ENCODE measurements around the gene GTF3C6. TPM values are rescaled to one million over a fixed set of nuclear protein-coding genes. Genes with fewer than 3 reads are reported as not detected.

Gene GTF3C6, protein sequence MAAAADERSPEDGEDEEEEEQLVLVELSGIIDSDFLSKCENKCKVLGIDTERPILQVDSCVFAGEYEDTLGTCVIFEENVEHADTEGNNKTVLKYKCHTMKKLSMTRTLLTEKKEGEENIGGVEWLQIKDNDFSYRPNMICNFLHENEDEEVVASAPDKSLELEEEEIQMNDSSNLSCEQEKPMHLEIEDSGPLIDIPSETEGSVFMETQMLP
- total RNA-seq (78.1 TPM), polyA plus RNA-seq (ENCODE audit: insufficient read depth, low read depth, low replicate concordance) (128 TPM)
- long read RNA-seq, donor 1, transcript GTF3C6-201 (6 exons, 952 nt), result major isoform, 61 of 89 reads
- long read RNA-seq, donor 1, partial matches to known transcripts, result 28 of 89 reads
- long read RNA-seq, donor 1, other reads (novel, unspliced or antisense), result 0 of 89 reads
- long read RNA-seq, donor 2, transcript GTF3C6-201 (6 exons, 952 nt), result major isoform, 42 of 94 reads
- long read RNA-seq, donor 2, partial matches to known transcripts, result 52 of 94 reads
- long read RNA-seq, donor 2, other reads (novel, unspliced or antisense), result 0 of 94 reads
- long read RNA-seq, donor 3, transcript GTF3C6-201 (6 exons, 952 nt), result major isoform, 55 of 121 reads
- long read RNA-seq, donor 3, partial matches to known transcripts, result 66 of 121 reads
- long read RNA-seq, donor 3, other reads (novel, unspliced or antisense), result 0 of 121 reads
- long read RNA-seq, donor 4, transcript GTF3C6-201 (6 exons, 952 nt), result major isoform, 25 of 66 reads
- long read RNA-seq, donor 4, partial matches to known transcripts, result 39 of 66 reads
- long read RNA-seq, donor 4, other reads (novel, unspliced or antisense), result 0 of 66 reads
- long read RNA-seq, donor 5, transcript GTF3C6-201 (6 exons, 952 nt), result major isoform, 6 of 11 reads
- long read RNA-seq, donor 5, partial matches to known transcripts, result 5 of 11 reads
- long read RNA-seq, donor 5, other reads (novel, unspliced or antisense), result 0 of 11 reads
- long read RNA-seq, donor 6, transcript GTF3C6-201 (6 exons, 952 nt), result major isoform, 94 of 238 reads
- long read RNA-seq, donor 6, partial matches to known transcripts, result 142 of 238 reads
- long read RNA-seq, donor 6, other reads (novel, unspliced or antisense), result 0 of 238 reads
- long read RNA-seq, donor 7, transcript GTF3C6-201 (6 exons, 952 nt), result major isoform, 46 of 55 reads
- long read RNA-seq, donor 7, partial matches to known transcripts, result 4 of 55 reads
- long read RNA-seq, donor 7, other reads (novel, unspliced or antisense), result 5 of 55 reads
- long read RNA-seq, donor 8, transcript GTF3C6-201 (6 exons, 952 nt), result major isoform, 53 of 84 reads
- long read RNA-seq, donor 8, partial matches to known transcripts, result 31 of 84 reads
- long read RNA-seq, donor 8, other reads (novel, unspliced or antisense), result 0 of 84 reads
- long read RNA-seq, donor 9, transcript GTF3C6-201 (6 exons, 952 nt), result major isoform, 30 of 43 reads
- long read RNA-seq, donor 9, partial matches to known transcripts, result 13 of 43 reads
- long read RNA-seq, donor 9, other reads (novel, unspliced or antisense), result 0 of 43 reads
- long read RNA-seq, donor 10, transcript GTF3C6-201 (6 exons, 952 nt), result major isoform, 46 of 92 reads
- long read RNA-seq, donor 10, partial matches to known transcripts, result 46 of 92 reads
- long read RNA-seq, donor 10, other reads (novel, unspliced or antisense), result 0 of 92 reads

DNA sequence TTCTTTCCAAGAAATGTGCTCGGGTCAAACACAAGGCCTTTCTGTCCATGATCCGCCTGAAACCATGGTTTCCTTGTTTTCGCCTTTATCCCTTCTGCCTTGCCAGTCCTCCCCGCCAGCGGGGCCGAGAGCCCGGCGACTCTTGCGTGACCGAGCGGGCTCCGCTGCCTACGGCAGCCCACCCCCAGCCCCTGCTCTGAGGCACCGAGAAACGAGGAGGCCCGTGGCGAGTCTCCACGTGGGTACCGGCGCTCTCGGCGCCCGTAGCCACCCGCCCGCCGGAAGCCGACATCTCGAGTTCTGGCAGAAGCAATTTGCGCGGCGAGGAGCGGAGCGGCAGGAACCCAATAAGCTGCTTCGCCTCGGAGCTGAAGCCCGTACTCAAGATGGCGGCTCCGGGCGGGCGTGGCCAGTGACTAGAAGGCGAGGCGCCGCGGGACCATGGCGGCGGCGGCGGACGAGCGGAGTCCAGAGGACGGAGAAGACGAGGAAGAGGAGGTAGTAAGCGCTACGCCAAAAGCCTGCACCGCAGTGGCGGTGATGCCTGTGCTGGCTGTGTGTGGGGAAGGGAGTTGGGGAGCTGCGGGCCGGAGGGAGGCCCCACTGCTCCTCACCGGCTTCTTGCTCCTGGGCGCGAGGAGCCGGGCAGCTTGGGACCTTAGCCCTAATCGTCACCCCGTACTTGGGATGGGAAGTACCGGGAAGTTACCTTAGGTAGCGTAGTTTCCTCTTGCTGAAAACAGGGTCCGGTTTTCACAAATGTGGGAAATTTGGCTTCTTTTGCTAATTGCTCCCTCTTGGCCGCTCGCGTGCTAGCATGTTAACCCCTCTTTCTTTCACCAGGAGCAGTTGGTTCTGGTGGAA is at the start of gene GTF3C6:
Gene GTF3C6, plus strand, starts transcription at position 378 of the 864 bp plus-strand sequence. Its CDS starts 64 bp downstream, at position 442.
- peak within 1 kb of the TSS; percentile 91 to 97 (median 94) for H3K4me3 ChIP-seq (ENCODE audit: low read length in 3 of 3)
- TF ChIP-seq, protein P1, sequence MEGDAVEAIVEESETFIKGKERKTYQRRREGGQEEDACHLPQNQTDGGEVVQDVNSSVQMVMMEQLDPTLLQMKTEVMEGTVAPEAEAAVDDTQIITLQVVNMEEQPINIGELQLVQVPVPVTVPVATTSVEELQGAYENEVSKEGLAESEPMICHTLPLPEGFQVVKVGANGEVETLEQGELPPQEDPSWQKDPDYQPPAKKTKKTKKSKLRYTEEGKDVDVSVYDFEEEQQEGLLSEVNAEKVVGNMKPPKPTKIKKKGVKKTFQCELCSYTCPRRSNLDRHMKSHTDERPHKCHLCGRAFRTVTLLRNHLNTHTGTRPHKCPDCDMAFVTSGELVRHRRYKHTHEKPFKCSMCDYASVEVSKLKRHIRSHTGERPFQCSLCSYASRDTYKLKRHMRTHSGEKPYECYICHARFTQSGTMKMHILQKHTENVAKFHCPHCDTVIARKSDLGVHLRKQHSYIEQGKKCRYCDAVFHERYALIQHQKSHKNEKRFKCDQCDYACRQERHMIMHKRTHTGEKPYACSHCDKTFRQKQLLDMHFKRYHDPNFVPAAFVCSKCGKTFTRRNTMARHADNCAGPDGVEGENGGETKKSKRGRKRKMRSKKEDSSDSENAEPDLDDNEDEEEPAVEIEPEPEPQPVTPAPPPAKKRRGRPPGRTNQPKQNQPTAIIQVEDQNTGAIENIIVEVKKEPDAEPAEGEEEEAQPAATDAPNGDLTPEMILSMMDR (IDR thresholded peaks at IDR 0.05; ENCODE audit: borderline replicate concordance, extremely low read depth, insufficient read depth), result no peak
- peaks cover 2 to 4% (median 3%) of the 10 kb centered on the region in 3 donors for H3K36me3 ChIP-seq (ENCODE audit: control insufficient read depth in 2 of 3, insufficient read depth in 3 of 3, low read length in 3 of 3)
- H3K4me1 ChIP-seq (ENCODE audit: control insufficient read depth in 2 of 3, insufficient read depth in 2 of 3, low read depth in 1 of 3, low read length in 3 of 3), result peaks cover 0 to 4% (median 2%) of the 10 kb centered on the region in 3 donors
- peak within 1 kb of the TSS; percentile 90 to 93 for H3K27ac ChIP-seq (ENCODE audit: low read depth in 2 of 2, low read length in 2 of 2)
- peak; percentile 93 to 98 (median 96) for DNase-seq
- FAIRE-seq, result no peak
- H3K9ac ChIP-seq (ENCODE audit: low read length in 3 of 3), result peak within 1 kb of the TSS; percentile 80 to 100 (median 93)
- intact Hi-C loops (cut with DNase I), result no loop called here
- no peaks in the 10 kb centered on the region for H3K9me3 ChIP-seq (ENCODE audit: control insufficient read depth in 2 of 3, insufficient read depth in 1 of 3, low read length in 3 of 3)
- no peaks in the 10 kb centered on the region for H3K27me3 ChIP-seq (ENCODE audit: control insufficient read depth, insufficient read depth, low read length)

DNA sequence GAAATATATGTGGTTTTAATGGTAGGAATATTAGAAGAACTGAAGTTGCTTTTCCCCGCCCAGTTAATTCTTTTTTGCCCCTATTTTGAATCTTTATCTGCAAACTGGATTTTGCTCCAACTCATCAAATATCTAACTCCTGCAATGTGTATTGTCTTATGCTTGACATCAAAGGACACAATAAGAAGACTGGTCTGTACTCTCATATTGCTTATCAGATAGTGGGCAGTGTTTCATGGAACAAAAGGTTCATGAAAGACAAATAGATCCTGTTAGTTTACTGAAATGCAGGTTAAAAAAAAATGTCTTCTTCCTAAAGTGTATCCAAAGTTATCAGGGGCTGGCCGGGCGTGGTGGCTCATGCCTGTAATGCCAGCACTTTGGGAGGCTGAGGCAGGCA is 27.7 kb upstream of the GTF3C6 start:
- FAIRE-seq (no peak), DNase-seq (no peak)
- H3K9ac ChIP-seq (ENCODE audit: low read length in 3 of 3), result no peak overlapping the region
- H3K27ac ChIP-seq (ENCODE audit: low read depth in 2 of 2, low read length in 2 of 2), result no peak overlapping the region
- H3K4me1 ChIP-seq (ENCODE audit: control insufficient read depth in 2 of 3, insufficient read depth in 2 of 3, low read depth in 1 of 3, low read length in 3 of 3), result no peaks in the 10 kb centered on the region
- no peak overlapping the region for H3K4me3 ChIP-seq (ENCODE audit: low read length in 3 of 3)
- H3K27me3 ChIP-seq (ENCODE audit: control insufficient read depth, insufficient read depth, low read length), result no peaks in the 10 kb centered on the region
- intact Hi-C loops (cut with DNase I), result no loop called here
- H3K36me3 ChIP-seq (ENCODE audit: control insufficient read depth in 2 of 3, insufficient read depth in 3 of 3, low read length in 3 of 3), result no peaks in the 10 kb centered on the region
- no peaks in the 10 kb centered on the region for H3K9me3 ChIP-seq (ENCODE audit: control insufficient read depth in 2 of 3, insufficient read depth in 1 of 3, low read length in 3 of 3)
- TF ChIP-seq, protein P1 (IDR thresholded peaks at IDR 0.05; ENCODE audit: borderline replicate concordance, extremely low read depth, insufficient read depth), result no peak
